ENCODE measurements around the gene SUSD1.

Gene SUSD1

DNA sequence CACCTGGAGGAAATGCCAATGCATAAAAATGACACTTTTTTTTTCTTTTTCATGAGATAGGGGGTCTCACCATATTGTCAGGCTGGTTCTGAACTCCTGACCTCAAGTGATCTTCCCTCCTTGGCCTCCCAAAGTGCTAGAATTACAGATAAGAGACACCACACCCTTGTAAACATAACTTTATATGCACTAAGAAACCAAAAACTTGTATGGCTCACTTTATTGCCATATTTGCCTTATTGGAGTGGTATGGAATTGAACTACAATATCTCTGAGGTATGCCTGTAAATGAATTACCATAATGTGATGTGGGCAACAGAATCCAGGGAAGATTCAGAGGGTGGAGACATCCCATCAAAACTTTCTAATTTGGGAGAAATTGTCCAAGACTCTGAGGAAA lies 164.6 kb downstream of the SUSD1 start:
- CTCF ChIA-PET: interaction anchor here (0.6 kb wide), 1 partner anchor 64 kb away, joined by 3 read pairs; no protein-coding TSS in a partner anchor
- H3K36me3 ChIP-seq (ENCODE audit: control insufficient read depth in 2 of 2, insufficient read depth in 1 of 2, low read length in 2 of 2): no peaks in the 10 kb centered on the region
- POLR2A ChIA-PET: interaction anchor here (0.5 kb wide), 1 partner anchor 654 kb away, joined by 8 read pairs; no protein-coding TSS in a partner anchor
- no peaks in the 10 kb centered on the region for H3K9me3 ChIP-seq (ENCODE audit: control insufficient read depth, insufficient read depth, low read depth, low read length)
- H3K27ac ChIP-seq (ENCODE audit: extremely low read depth, low read depth, low read length): no peak overlapping the region
- H3K4me3 ChIP-seq (ENCODE audit: low read depth, low read length): no peak overlapping the region
- H3K4me1 ChIP-seq (ENCODE audit: control insufficient read depth, insufficient read depth, low read length): no peaks in the 10 kb centered on the region
- no peak for TF ChIP-seq IKZF3 (tag by site-specific recombination; IDR thresholded peaks at IDR 0.05)
- TF ChIP-seq, protein P1, sequence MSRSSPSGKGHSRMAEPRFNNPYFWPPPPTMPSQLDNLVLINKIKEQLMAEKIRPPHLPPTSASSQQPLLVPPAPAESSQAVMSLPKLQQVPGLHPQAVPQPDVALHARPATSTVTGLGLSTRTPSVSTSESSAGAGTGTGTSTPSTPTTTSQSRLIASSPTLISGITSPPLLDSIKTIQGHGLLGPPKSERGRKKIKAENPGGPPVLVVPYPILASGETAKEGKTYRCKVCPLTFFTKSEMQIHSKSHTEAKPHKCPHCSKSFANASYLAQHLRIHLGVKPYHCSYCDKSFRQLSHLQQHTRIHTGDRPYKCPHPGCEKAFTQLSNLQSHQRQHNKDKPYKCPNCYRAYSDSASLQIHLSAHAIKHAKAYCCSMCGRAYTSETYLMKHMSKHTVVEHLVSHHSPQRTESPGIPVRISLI (tag by site-specific recombination; IDR thresholded peaks at IDR 0.05): no peak
- TF ChIP-seq, protein P2, sequence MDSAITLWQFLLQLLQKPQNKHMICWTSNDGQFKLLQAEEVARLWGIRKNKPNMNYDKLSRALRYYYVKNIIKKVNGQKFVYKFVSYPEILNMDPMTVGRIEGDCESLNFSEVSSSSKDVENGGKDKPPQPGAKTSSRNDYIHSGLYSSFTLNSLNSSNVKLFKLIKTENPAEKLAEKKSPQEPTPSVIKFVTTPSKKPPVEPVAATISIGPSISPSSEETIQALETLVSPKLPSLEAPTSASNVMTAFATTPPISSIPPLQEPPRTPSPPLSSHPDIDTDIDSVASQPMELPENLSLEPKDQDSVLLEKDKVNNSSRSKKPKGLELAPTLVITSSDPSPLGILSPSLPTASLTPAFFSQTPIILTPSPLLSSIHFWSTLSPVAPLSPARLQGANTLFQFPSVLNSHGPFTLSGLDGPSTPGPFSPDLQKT (IDR thresholded peaks at IDR 0.05; ENCODE audit: borderline replicate concordance, low read depth, low read length): no peak
- no peak for TF ChIP-seq KLF10 (tag by site-specific recombination; IDR thresholded peaks at IDR 0.05)
- TF ChIP-seq ZNF202 (tag by site-specific recombination; IDR thresholded peaks at IDR 0.05; ENCODE audit: borderline replicate concordance): no peak
- TF ChIP-seq ZSCAN30 (tag by site-specific recombination; IDR thresholded peaks at IDR 0.05): no peak
- no peak for TF ChIP-seq ZNF404 (tag by site-specific recombination; IDR thresholded peaks at IDR 0.05)

DNA sequence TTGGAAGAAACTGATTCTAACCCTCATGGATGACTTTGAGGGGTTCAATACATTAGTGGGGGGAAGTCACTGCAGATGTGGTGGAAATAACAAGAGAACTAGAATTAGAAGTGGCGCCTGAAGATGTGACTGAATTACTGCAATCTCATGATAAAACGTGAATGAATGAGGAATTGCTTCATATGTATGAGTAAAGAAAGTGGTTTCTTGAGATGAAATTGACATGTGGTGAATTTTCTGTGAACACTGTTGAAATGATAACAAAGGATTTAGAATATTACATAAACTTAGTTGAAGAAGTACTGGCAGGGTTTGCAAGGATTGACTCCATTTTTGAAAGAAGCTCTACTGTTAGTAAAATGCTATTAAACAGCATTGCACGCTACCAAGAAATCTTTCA lies 165.4 kb downstream of the SUSD1 start:
- Histone ChIP-seq H3K4me1 (ENCODE audit: control insufficient read depth, insufficient read depth, low read length) (no peaks in the 10 kb centered on the region), H3K27ac (ENCODE audit: extremely low read depth, low read depth, low read length) (no peak overlapping the region), H3K9me3 (ENCODE audit: control insufficient read depth, insufficient read depth, low read depth, low read length) (no peaks in the 10 kb centered on the region), H3K36me3 (ENCODE audit: control insufficient read depth in 2 of 2, insufficient read depth in 1 of 2, low read length in 2 of 2) (no peaks in the 10 kb centered on the region), H3K4me3 (ENCODE audit: low read depth, low read length) (no peak overlapping the region)
- ChIA-PET CTCF (interaction anchor here (0.6 kb wide), 1 partner anchor 64 kb away, joined by 3 read pairs; no protein-coding TSS in a partner anchor), POLR2A (no interaction called here)
- TF ChIP-seq ZNF621 (tag by site-specific recombination; IDR thresholded peaks at IDR 0.05): no peak
- no peak for TF ChIP-seq ZNF600 (tag by site-specific recombination; IDR thresholded peaks at IDR 0.05)
- TF ChIP-seq SETDB1 (IDR thresholded peaks at IDR 0.05; ENCODE audit: insufficient read length, low read length): no peak
- no peak for TF ChIP-seq ZNF221 (tag by site-specific recombination; IDR thresholded peaks at IDR 0.05; ENCODE audit: borderline replicate concordance)
- TF ChIP-seq ZNF707 (tag by site-specific recombination; IDR thresholded peaks at IDR 0.05): no peak
- no peak for TF ChIP-seq ZNF544 (tag by site-specific recombination; IDR thresholded peaks at IDR 0.05)
- no peak for TF ChIP-seq ZBTB20 (tag by site-specific recombination; IDR thresholded peaks at IDR 0.05)
- TF ChIP-seq ZNF677 (tag by site-specific recombination; IDR thresholded peaks at IDR 0.05): no peak
- TF ChIP-seq ZNF560 (tag by site-specific recombination; IDR thresholded peaks at IDR 0.05; ENCODE audit: borderline replicate concordance): no peak
- no peak for TF ChIP-seq ZNF548 (tag by site-specific recombination; IDR thresholded peaks at IDR 0.05)
- TF ChIP-seq, protein P3, sequence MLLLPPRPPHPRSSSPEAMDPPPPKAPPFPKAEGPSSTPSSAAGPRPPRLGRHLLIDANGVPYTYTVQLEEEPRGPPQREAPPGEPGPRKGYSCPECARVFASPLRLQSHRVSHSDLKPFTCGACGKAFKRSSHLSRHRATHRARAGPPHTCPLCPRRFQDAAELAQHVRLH (tag by site-specific recombination; IDR thresholded peaks at IDR 0.05): no peak
- no peak for TF ChIP-seq ZNF211 (tag by site-specific recombination; IDR thresholded peaks at IDR 0.05; ENCODE audit: low read depth)
- no peak for TF ChIP-seq ZNF776 (tag by site-specific recombination; IDR thresholded peaks at IDR 0.05; ENCODE audit: borderline replicate concordance)
- TF ChIP-seq ZNF555 (tag by site-specific recombination; conservative IDR thresholded peaks at IDR 0.05): no peak

Measured in HEK293 (cell line).